GM18867 (cell line): Measurements from ENCODE around the gene ANKRD55.
"Not testable (repeated sequence)": the region's sequence is repeated elsewhere in the genome, so short reads cannot be mapped to it uniquely, and the experiment has no call there.

ENCODE experiments used
- ATAC-seq: cut with Tn5 transposase; IDR thresholded peaks from one replicate; pipeline ENCODE4 v1.9.1; 2021; ENCODE audit warnings: mild to moderate bottlenecking, moderate library complexity; ENCODE audit not compliant: unreplicated experiment

The ANKRD55 gene

GRCh38 chr5:56253924-56254323 is 20.8 kb upstream of the ANKRD55 start:
- no peak for ATAC-seq

GRCh38 chr5:56253126-56253525 is 20.0 kb upstream of the ANKRD55 start:
- no peak for ATAC-seq

DNA sequence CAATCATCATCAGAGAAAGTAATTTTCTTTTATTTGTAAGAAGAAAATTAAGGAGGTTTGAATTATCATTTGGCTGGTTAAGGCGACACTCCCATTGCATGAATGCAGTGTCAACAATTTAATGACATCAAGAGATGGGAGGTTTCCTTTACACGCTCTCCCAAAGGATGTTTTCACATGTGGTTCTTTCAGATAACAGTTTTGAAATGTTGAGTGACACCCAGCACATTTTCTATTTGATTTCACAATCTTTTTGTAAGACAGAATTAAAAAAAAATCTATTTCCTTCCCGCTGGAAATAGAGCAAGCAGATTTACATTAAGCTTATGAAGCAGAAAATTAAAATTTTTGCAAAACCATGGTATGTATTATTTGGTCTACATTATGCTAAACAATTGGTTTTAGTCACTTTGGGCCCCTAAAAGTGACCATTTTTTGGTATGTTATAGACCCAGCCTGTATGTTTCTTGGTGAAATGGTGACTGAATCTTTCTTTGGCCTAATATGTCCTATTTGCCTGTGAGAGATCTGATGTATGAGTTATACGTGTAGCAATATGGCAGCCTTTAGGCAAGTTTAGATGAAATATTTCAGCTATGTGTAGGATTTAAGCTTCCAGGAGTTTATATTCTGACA is 18.9 kb upstream of the ANKRD55 start:
- no peak for ATAC-seq

- ATAC-seq: no peak
Observed at GRCh38 chr5:56251440-56251839, 18.3 kb upstream of the ANKRD55 start.

- no peak for ATAC-seq
Observed at GRCh38 chr5:56250011-56250410, 16.9 kb upstream of the ANKRD55 start.

DNA sequence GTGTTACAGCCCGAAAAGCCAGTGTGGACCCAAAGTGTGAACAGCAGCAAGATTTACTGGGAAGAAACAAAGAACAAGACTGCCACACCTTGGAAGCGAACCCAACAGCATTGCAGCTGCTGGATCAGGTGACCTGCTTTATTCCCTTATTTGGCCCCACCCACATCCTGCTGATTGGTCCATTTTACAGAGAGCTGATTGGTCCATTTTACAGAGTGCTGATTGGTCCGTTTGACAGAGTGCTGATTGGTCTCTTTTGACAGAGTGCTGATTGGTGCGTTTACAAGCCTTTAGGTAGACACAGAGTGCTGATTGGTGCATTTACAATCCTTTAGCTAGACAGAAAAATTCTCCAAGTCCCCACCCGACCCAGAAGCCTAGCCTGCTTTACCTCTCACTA is 16.0 kb upstream of the ANKRD55 start:
- not testable (repeated sequence) for ATAC-seq

- ATAC-seq: no peak
Observed at GRCh38 chr5:56247592-56247991, 14.5 kb upstream of the ANKRD55 start.

DNA sequence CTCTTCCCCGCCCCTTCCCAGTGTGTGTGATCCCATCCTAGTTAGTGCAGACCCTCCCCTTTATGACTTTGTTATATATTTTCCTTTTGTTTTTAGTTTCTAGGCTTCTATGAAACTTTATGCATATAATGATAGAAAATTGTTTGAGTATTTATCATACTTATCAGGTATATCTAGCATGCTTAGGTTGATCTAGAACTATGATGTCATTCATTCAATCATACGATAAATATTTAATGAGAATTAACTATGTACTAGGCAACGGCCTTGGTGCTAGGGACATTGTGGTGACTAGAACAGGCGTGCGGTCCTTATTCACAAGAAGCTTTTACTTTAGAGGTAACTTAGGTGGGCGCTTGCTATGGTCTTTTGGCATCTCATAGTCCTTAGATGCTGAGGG is 13.6 kb upstream of the ANKRD55 start:
- ATAC-seq: no peak

DNA sequence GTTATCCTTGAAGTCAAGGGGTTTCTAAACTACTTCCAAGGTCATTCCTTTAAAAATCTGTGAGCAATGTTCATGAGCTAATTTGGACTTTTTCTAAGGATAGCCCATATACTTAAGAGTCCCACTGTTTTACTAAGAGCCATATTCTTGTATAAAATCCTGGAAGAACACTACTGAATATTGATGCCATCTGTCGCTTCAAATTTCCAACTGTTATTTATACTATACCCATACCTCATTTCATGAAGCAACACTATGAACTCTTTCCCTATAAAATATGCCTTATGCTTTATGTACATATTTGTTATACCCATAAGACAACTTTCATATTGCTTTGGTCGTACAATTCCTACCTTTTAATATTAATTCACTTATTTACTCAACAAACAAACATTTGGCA is 12.4 kb upstream of the ANKRD55 start:
- no peak for ATAC-seq

GRCh38 chr5:56244627-56245026 is 11.5 kb upstream of the ANKRD55 start:
- no peak for ATAC-seq

DNA sequence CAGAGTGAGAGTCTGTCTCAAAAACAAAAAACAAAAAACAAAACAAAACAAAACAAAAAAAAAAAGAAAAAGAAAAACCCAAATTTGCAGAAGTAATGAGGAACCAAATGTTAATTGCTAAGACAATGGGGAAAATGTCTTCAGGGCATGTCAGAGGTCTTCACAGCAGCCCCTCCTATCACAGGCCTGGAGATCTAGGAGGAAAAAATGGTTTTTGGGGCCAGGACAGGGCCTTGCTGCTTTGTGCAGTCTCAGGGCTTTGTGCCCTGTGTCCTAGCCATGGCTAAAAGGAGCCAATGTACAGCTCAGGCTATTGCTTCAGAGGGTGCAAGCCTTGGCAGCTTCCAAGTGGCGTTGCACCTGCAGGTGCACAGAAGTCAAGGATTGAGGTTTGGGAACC is 9.1 kb upstream of the ANKRD55 start:
- ATAC-seq: not testable (repeated sequence)

- no peak for ATAC-seq
Observed at GRCh38 chr5:56232538-56232937, 592 bp downstream of the ANKRD55 start.

GRCh38 chr5:56230576-56230975 is 2.6 kb downstream of the ANKRD55 start:
- ATAC-seq: no peak

- ATAC-seq: no peak
Observed at GRCh38 chr5:56229111-56229510, 4.0 kb downstream of the ANKRD55 start.

GRCh38 chr5:56228631-56229030 is 4.5 kb downstream of the ANKRD55 start:
- no peak for ATAC-seq

DNA sequence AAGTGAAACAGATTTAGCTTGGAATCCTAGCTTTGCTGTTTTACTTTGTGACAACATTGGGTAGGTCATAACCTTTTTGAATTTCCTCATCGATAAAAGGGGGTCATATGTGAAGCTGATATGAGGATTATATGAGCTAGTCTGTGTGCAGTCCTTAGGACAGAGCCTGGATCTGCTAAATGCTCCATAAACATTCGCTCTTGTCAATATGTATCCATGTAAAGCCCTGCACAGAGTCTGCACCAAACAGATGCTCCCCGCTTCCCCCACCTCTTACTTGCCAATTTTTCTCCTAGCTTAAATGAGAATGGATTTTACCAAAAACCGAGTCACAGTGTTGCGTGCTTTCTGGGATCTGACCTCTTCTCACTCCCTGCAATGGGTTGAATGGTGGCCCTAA is 5.4 kb downstream of the ANKRD55 start:
- no peak for ATAC-seq

DNA sequence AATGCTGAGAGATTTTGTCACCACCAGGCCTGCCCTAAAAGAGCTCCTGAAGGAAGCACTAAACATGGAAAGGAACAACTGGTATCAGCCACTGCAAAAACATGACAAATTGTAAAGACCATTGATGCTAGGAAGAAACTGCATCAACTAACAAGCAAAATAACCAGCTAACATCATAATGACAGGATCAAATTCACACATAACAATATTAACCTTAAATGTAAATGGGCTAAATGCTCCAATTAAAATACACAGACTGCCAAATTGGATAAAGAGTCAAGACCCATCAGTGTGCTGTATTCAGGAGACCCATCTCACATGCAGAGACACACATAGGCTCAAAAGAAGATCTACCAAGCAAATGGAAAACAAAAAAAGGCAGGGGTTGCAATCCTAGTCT is 9.8 kb downstream of the ANKRD55 start:
- not testable (repeated sequence) for ATAC-seq

GRCh38 chr5:56221601-56222000 is 11.5 kb downstream of the ANKRD55 start:
- ATAC-seq: not testable (repeated sequence)

GRCh38 chr5:56215019-56215830 is 17.9 kb downstream of the ANKRD55 start:
- ATAC-seq: no peak

- ATAC-seq: not testable (repeated sequence)
Observed at GRCh38 chr5:56213886-56214535, 19.1 kb downstream of the ANKRD55 start.

- ATAC-seq: no peak
Observed at GRCh38 chr5:56212130-56212879, 20.8 kb downstream of the ANKRD55 start.
